ENCODE measurements around the gene ITSN1.
A peak's percentile ranks its signal among the peaks of the same experiment; 100 is the strongest.

The ITSN1 gene

GRCh38 chr21:33817138-33817537 is 174.8 kb downstream of the ITSN1 start:
- no peak for DNase-seq

GRCh38 chr21:33817663-33818451 is 175.6 kb downstream of the ITSN1 start:
- DNase-seq: peak in 1 of 2 experiments; percentile 29

DNA sequence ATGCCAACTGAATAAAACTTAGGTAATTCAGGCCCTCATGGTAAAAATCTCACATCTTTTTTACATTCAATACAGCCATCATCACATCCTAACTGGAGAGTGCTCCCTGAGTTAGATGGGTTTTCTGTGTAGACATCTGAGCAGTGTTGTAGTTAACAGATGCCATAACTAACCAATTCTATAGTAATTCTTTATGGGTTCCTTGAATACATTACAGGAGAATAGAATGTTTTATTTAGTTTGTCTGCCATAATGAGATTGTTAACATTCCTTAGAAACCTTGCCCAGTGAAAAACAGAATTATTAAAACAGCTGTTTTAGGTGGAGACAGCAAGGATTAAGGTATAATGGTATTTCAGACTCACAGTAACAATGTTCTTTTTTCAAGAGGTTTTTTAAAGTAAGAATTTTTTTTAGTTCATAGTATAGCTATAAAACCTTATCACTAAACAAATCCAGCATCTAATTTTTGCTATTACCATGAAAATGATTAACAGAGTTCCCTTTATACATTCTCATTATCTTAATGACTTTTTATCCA is 178.0 kb downstream of the ITSN1 start:
- no peak for DNase-seq

DNA sequence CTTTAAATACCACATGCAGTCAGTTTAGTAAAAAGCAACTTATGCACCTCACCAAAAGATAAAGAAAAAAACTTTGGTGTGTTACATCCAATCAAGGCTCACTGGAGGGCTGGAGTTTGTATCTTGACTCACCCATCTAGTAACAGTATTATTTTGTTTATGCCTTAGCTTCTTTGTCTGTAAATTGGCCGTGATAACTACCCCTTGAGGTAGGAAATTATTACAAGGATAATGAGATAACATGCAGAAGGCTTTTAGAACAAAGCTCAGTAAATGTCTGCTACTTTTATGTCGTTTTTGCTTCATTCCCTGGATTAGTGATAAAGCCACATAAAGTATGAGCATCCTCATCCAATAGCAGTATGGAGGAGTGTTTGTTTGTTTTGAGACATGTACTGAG is 178.5 kb downstream of the ITSN1 start:
- DNase-seq: no peak

GRCh38 chr21:33821503-33822322 is 179.4 kb downstream of the ITSN1 start:
- DNase-seq: no peak

GRCh38 chr21:33824156-33824941 is 182.0 kb downstream of the ITSN1 start:
- DNase-seq: peak in 1 of 2 experiments; percentile 18

- no peak for DNase-seq
Measured at GRCh38 chr21:33825419-33825818, 183.1 kb downstream of the ITSN1 start.

GRCh38 chr21:33825915-33826314 is 183.6 kb downstream of the ITSN1 start:
- DNase-seq: no peak

DNA sequence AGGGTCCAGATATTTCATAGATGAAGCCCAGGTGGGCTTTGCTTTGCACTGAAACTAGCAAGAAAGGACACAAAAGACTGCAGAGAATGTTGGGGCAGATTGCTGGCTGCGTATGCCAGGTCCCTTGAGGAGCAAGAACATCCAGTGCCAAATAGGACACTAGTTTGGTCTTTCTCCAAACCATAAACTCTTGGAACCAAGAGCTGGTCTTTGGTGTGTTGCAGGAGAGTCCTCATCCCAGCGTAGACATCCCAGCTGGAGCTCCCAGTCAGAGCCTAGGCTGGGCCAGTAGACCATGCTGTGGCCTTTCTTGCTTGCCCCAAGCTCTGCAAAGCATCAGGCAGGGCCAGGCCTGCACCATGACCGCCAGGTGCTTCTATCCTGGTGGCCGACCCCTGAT is 185.8 kb downstream of the ITSN1 start:
- peak; percentile 9 to 88 for DNase-seq

- no peak for DNase-seq
Measured at GRCh38 chr21:33828577-33828976, 186.3 kb downstream of the ITSN1 start.

DNA sequence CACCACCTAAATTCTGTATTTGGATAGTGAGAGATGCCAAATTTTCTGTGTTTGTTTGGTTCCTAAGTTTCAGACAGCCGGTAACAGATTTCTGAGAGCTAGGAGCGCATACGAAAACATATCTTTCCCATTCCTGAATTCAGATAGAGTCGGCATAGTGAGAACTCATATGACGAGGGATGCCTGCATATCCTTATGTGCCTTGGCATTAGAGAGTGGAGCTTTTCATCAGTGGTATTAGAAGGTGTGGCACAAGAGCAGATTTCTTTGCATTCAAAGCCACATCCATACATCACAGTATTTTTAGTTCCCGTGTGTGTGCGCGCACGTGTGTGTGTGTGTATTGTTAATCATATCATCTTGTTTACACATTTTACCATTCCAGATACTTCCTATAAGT is 187.5 kb downstream of the ITSN1 start:
- no peak for DNase-seq

DNA sequence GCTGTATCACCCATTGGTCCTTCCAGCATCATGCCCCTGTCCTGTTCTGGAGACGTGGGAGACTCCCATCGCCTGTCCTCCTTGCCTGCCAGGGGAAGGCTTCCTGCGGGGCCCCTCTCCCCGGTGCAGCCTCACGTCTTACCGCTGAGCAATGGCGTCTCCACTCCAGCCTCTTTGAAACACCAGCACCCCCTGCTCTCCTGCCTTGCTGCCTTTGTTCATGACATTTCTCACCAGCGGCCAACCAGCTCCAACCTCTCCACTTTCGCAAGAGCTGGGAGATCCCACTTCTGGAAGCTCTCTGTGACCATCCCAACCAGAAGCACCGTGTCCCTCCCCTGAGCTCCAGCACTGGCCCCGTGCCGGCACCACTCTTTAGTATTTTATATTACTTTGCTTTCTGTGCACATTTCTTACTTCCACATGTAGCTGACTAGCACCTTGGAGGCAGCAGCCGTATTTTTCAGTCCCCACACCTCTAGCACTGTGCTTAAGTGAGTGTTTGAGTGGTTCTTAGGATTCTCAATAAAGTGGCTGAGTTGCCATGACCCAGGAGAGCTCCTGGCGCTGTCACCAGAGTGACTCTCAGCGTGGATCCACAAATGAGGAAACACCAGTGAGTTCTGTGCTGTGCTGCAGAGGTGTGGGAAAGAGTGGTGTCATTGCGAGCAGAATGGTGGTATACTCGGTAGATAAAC is 189.8 kb downstream of the ITSN1 start:
- DNase-seq: no peak

- no peak for DNase-seq
Measured at GRCh38 chr21:33834801-33835500, 192.7 kb downstream of the ITSN1 start.

DNA sequence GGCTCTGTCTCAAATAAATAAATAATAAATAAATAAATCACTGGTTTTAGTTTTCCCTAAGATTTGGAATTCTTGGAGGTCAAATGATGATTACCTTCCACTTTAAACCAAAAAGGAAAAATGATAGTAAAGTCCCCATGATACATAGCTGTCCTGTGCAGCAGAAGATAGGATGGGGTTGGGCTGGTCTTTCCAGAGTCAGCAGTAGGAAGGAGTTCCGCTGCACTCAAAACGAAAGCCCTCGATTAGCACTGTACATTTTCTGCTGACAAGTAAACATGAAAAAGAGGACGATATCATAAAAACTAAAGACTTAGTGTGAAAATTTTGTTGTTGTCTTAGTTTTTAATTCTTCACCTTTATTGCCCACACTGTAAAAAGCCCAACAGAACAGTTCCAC is 193.6 kb downstream of the ITSN1 start:
- no peak for DNase-seq

- DNase-seq: no peak
Measured at GRCh38 chr21:33836408-33836807, 194.1 kb downstream of the ITSN1 start.

GRCh38 chr21:33839167-33839716 is 196.9 kb downstream of the ITSN1 start:
- DNase-seq: no peak

DNA sequence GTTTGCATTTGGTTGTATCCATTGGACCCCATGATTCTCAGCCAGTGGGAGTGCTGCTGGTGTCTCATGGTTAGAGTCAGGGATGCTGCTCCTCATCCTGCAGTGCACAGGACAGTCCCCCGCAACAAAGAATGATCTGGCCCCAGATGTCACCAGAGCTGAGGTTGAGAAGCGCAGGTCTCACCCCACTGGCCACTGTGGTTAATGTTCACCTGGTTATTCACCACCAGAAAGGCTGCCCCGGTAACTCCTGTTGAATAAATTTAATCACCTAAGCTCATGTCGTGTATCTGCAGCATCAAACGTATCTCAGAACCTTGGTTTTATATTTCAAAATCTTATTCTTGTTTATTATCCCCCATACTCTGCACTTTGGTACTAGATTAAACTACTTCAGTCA is 197.5 kb downstream of the ITSN1 start:
- DNase-seq: no peak

- no peak for DNase-seq
Measured at GRCh38 chr21:33840771-33841170, 198.5 kb downstream of the ITSN1 start.

DNA sequence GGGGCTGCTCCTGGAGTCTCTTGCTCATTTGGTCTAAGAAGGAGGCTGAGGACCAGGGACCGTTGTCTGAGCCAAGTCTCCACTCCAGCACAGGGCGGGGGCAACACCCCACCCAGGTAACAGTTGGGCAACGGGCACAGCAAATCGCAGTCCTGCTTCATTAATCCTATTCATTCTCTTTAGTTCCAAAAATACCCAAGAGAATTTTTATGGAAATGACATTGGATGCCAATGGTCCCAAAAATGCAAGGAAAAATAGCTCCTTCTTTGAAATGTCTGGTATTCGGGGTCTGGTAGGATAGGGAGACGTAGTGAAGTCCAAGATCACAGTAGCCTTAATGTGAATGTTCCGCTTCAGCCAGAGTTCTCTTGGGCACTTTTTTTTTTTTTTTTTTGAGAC is 199.3 kb downstream of the ITSN1 start:
- DNase-seq: no peak

DNA sequence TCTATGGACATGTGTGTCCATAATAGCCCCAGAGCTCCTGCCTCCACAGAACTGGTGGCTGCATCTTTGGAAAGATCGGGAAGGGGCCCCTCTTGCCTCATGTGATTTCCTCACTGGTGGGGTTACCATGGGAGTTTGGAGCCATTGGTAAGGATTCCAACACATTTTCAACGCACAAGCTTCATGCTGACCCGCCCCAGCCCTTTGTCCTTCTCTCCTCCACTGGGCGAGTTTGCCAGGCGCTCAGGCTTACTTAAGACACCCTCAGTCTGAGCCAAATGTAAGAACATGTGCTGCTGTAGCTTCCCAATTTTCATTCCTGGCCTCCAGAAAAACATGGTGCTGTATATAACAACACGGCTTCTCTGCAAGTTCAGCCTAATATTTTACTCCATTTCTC is 200.9 kb downstream of the ITSN1 start:
- DNase-seq: no peak

DNA sequence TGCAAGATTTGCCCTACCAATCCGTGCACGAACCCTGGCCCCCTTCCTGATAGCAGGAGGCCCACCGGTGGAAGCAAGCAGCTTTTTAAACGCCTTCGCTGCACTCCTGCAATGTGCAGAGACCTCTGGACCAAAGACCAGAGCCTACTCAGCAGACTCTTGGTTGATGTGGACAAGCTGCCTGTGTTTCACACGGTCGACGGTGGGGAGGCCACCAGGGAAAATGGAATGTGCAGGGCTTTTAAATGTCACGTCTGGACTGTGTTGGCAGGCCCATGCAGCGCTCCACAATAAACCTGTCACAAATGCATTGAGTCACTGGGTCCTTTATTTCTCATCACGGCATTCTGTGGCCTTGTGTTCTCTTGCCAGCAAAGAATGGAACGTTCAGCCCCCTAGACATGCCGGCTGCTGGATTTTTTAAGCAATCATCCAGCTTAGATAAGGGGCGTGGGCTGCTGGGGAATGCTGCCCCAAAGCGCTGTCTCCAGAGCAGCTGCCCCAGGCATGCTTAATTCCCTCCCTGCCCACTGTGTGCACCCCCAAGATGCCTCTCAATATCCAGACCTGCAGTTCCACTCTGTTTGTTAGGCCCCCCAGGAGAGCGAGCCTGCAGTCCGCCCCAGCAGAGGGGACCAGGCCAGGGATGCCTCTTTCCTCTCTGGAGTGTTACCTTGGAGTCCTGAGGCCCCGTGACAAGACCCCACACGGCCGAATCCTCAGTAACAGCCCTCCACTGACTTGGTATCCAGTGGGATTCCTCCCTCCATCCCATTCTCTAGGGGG is 202.0 kb downstream of the ITSN1 start:
- DNase-seq: no peak
